ENCODE data around the gene BRAT1.

BRAT1 gene

DNA sequence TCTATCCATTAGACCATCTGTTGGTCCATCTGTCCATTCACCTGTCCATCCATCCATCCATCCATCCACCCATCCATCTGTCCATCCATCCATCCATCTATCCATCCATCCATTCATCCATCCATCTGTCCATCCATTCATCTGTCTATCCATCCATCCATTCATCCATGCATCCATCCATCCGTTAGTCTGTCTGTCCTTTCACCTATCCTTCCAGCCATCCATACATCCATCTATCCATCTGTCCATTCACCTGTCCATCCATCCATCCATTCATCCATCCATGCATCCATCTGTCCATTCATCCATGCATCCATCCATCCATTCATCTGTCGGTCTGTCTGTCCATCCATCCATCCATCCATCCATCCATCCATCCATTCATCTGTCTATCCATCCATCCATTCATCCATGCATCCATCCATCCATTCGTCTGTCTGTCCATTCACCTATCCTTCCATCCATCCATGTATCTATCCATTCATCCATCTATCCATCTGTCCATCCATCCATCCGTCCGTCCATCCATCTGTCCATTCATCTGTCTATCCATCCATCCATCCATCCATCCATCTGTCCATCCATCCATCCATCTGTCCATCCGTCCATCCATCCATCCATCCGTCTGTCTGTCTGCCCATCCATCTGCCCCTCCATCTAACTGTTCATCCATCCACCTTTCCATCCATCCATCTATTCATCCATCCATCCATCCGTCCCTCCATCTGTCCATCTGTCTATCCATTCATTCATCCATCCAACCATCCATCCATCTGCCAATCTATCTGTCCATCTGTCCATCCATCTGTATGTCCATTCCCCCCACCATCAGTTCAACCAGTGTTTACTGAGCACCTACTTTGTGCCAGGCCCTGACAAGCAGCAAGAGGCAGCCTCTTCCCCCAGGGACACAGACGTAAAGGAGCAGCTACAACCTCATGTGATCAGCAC, 40.6 kb downstream of the BRAT1 start:
- in situ Hi-C loops (cut with MboI; ENCODE audit: low sequenced_read_pairs): no loop called here

DNA sequence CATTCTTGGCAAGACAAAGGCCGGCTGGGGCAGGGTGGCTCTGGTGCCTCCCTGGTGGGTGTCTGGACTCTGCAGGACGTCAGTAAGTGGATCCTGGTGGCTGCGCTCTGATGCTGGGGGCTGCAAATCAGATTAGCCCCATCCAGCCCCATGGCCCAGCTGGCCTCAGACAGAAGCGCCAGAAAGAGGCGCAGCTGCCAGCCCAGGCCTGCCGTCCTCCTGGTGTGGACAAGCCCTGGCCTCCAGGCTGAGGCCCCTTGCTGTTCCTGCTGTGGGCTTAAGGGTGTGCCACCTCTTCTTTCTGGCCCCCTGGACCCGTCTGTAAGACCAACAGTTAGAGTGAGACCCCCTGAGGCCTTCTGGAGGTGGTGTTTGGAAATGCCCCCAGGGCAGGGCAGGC, 41.6 kb downstream of the BRAT1 start:
- in situ Hi-C loops (cut with MboI; ENCODE audit: low sequenced_read_pairs): no loop called here

DNA sequence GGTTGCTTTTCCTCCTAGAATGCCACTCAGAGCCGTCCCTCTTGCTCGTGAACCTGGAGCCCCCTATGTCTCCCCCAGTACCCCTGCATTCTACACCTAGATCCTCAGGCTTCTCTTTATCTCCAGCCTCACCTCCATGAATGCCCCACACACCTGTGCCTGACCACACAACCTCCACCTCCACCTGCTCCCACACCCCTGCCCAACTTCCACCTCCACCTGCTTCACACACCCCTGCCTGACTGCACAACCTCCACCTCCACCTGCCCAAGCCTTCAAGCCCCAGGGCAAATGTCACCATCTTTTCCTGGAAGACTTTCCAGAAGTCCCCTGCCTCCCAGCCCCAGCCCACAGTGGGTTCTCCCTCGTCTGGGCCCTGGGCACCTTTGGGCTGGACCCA, 42.6 kb downstream of the BRAT1 start:
- in situ Hi-C loops (cut with MboI; ENCODE audit: low sequenced_read_pairs): no loop called here

DNA sequence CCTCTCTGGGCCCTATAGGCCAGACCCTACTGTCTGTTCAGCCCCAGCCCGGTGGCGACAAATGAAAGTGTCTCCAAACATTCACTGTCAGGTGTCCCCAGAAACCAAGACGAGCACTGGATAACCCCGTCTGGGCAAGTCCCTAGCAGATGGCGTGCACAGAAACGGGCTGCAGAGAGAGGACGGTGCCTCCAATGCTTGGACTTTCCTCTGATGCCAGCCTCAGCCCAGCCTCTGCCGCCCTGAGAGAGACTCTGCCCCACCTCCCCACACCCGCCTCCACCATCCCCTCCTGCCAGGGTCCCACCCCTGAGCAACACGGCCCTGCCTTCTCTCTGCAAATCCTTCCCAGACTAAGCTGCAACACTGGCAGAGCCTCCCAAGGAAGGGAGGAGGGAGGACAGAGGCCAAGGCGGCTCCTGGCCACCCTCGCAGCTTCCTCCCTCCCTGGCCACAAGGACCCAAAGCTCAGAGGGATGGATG, 43.1 kb downstream of the BRAT1 start:
- in situ Hi-C loops (cut with MboI; ENCODE audit: low sequenced_read_pairs): no loop called here

DNA sequence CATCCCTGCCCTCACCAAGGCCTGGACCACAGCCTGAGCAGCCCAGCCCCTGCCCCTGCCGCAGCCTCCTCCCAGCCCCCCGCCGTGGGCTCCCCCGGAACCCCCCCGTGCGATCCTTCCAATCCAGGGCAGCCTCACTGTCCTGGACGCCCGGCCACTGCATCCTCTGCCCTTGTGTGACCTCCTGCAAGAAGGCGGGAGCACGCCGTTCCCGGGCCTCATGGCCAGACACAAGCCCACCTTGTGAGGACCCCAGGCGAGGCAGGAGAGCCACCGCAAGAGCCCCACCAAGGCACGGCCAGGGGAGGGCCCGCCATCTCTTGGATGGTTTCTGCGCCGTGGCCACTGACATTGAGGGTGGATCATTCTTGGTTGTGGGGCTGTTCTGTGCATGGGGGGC, 43.6 kb downstream of the BRAT1 start:
- in situ Hi-C loops (cut with MboI; ENCODE audit: low sequenced_read_pairs): no loop called here

DNA sequence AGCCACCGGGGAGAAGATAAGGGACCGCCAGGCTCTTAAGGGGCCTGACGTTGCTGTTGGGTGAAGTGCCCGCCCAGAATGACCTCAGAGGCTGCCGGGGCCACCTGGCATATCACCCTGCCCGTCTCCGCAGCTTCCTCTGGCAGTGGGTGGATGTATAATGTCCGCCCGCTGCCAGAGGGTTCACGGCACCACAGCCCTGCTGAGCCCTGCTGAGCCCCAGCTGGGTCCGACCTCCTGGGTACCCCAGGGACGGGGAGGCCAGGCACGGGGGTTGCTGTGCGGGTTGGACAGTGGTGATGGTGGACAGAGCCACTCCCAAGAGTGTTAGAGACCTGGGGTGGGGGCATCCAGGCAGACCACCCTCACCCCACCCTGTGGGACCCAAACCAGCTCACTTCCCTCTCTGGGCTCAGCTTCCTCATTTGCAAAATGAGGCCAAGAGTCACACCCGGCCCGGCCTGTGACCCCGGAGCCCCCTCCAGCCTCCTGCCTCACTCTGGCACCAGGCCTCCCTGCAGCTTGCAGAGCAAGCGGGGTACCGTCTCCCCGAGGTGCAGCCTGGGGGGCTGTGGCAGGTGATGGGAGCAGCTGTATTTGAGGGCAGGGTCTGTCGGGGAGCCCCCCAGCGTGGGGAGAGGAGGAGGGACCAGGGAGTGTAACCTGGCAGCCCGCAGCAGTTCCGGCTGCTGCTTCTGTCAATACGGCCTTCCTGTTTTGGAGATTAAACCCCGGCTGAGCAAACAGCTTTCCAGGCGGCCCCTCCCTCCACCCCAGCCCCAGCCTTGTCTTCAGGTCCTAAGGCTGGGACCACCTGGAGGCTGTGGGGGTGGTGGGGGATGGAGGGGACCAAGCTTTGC, 44.2 kb downstream of the BRAT1 start:
- in situ Hi-C loops (cut with MboI; ENCODE audit: low sequenced_read_pairs): no loop called here

- in situ Hi-C loops (cut with MboI; ENCODE audit: low sequenced_read_pairs): no loop called here
Measured at GRCh38 chr7:2510130-2510776, 45.1 kb downstream of the BRAT1 start.

- in situ Hi-C loops (cut with MboI; ENCODE audit: low sequenced_read_pairs): no loop called here
Measured at GRCh38 chr7:2509298-2509906, 45.9 kb downstream of the BRAT1 start.

DNA sequence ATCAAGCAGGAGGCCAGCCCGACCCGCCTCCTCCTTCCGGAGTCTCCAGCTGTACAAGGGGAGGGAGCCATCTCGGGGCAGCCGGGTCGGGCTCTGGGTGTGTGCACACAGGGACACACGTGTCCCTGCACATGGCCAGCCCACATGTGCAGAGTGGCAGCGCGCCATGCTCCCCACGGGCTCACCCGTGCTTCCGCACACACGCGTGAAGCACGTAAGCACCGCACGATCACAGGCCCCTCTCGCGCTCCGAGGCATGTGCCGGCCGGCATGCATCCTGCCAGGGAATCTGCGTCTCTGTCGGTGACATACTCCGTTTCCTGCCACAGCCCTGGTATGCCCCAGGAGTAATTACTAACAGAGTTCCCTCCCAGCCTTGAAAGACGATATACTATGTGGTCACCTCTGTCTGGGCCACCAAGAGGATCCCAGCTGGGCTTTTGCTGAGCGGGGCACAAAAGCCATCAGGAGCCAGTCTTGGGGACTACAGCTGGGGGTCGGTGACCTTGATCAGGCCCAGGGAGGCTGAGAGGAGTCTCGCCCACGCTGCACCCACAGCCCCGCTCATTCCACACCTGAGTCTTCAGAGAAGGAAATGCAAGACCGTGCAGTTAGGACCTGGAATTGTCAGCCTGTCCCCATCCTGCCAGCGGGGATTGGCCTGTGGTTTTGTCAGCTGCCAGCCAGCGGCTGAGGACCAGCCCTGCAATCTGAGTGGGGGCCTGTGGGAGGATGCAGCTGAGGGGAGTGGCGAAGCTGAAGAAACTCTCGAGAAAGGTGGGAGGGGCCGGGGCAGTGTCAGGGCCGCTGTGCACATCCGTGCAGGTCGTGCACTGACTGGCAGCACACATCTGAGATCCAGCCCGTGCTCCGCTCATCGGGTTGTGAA, 46.8 kb downstream of the BRAT1 start:
- in situ Hi-C loops (cut with MboI; ENCODE audit: low sequenced_read_pairs): no loop called here

GRCh38 chr7:2507917-2508306, 47.4 kb downstream of the BRAT1 start:
- in situ Hi-C loops (cut with MboI; ENCODE audit: low sequenced_read_pairs): no loop called here

DNA sequence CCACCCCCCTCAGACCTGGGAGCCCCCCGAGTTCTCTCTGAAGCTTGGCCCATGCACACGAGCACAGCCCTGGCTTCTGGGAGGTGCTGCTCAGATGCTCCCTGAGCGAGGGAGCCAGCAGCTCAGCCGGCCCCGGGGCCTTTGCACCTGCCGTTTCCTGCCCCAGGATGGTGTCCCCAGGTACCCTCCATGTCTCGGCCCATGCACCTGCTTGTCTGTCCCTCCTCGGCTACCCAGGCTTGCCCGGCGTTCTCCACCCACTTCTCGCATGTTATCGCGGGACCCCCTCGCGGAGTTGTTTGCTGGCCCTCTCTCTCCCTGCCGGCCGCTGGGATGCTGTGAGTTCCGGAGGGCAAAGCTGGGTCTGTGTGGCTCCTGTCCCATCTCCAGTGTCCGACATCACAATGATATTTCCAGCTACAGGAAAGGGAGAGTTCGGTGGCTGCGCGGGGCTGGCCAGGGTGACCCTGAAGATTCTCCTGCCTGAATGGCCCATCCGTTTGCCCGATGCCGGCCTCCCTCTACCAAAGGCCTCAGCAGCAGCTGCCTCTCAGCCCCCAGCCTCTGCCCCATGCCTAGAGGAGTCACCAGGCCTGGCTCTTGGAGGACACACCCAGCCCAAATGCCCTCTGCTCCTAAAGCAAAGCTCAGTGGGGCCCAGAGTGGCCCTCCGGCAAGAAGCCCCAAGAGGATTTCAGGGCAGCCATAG, 48.0 kb downstream of the BRAT1 start:
- in situ Hi-C loops (cut with MboI; ENCODE audit: low sequenced_read_pairs): no loop called here

- in situ Hi-C loops (cut with MboI; ENCODE audit: low sequenced_read_pairs): no loop called here
Measured at GRCh38 chr7:2505401-2505800, 49.9 kb downstream of the BRAT1 start.

- in situ Hi-C loops (cut with MboI; ENCODE audit: low sequenced_read_pairs): no loop called here
Measured at GRCh38 chr7:2504889-2505375, 50.4 kb downstream of the BRAT1 start.

DNA sequence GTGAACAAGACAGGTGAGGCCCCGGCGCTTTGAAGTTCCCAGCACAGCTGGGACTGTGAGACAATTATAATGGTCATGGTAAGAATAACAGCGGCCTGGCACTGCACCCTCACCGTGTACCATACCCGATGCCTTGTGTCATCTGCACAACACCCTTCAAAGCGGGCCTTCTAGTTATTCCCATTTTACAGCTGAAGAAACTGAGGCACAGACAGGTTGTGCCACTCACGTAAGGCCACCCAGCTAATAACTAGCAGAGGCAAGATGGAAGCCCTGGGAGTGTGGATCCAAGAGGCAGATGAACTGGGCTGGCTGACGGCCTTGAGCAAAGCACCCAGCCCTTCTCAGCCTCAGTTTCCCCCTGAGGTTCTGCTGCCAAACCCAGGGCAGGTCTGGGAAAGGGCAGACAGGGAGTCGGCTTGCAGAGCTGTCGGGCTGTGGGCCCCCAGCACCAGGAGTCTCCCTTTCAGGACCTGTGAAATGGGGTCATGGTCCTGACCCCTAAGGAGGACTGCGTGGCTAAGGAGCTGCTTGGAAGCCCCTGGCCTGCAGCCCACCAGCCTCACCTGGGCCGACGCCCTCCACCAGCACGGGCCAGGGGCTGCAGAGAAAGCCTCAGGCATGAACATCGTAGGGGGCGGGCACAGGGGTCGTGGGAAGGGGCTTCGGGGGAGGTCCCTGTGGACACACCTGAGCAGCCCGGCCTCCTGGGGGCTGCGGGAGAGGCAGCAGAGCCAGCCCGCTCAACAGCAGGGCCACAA, 51.0 kb downstream of the BRAT1 start:
- in situ Hi-C loops (cut with MboI; ENCODE audit: low sequenced_read_pairs): no loop called here

GRCh38 chr7:2503056-2503941, 52.0 kb downstream of the BRAT1 start:
- in situ Hi-C loops (cut with MboI; ENCODE audit: low sequenced_read_pairs): no loop called here

DNA sequence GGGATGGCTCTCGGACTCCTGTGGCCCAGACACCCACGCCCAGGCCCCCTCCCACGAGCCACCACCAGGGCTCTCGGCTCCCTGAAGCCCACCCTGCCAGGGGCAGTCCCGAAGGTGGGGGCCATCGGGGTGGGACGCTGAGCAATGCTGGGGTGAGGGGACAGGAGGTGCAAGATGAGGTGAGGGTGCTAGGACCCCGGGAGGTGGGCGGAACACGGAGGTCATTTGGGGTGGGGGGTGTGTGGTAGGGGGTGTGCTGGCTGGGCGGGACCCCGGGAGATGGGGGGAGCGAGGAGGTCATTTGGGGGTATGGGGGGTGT, 52.7 kb downstream of the BRAT1 start:
- in situ Hi-C loops (cut with MboI; ENCODE audit: low sequenced_read_pairs): no loop called here

- in situ Hi-C loops (cut with MboI; ENCODE audit: low sequenced_read_pairs): no loop called here
Measured at GRCh38 chr7:2501947-2502646, 53.2 kb downstream of the BRAT1 start.
